RWPE2 (cell line): Measurements from ENCODE around the gene PCNP.

Source experiments
- ATAC-seq: fragments of 200-7000 bp; cut with Tn5 transposase; 3 replicates; pipeline ENCODE4 v1.9.1; 2021; ENCODE audit warnings: low read depth
- DNase-seq: peaks from one replicate; pipeline ENCODE4 v3.0.0-alpha.2; 2020; ENCODE audit warnings: low spot score
- H3K27ac ChIP-seq: fragments of 450-650 bp; 2 replicates; pipeline ENCODE4 v1.5.1; 2017; ENCODE audit warnings: mild to moderate bottlenecking; ENCODE audit not compliant: poor library complexity, severe bottlenecking
- H3K27me3 ChIP-seq: fragments of 250-450 bp; sonication (Bioruptor Pico); 2 replicates; pipeline ENCODE4 v1.5.1; 2021; ENCODE audit warnings: mild to moderate bottlenecking, moderate library complexity; ENCODE audit not compliant: insufficient read depth, poor library complexity, severe bottlenecking
- H3K36me3 ChIP-seq: fragments of 250-450 bp; sonication (Bioruptor Pico); 2 replicates; pipeline ENCODE4 v1.5.1; 2020; ENCODE audit warnings: low read depth, mild to moderate bottlenecking, moderate library complexity
- H3K4me1 ChIP-seq: fragments of 250-450 bp; sonication (Bioruptor Pico); 2 replicates; pipeline ENCODE4 v1.5.1; 2021; ENCODE audit warnings: mild to moderate bottlenecking, moderate library complexity; ENCODE audit not compliant: insufficient read depth, poor library complexity, severe bottlenecking
- H3K4me3 ChIP-seq: fragments of 250-450 bp; sonication (Bioruptor Pico); 2 replicates; pipeline ENCODE4 v1.5.1; 2021; ENCODE audit warnings: mild to moderate bottlenecking, moderate library complexity; ENCODE audit not compliant: severe bottlenecking
- H3K9me3 ChIP-seq: fragments of 250-450 bp; sonication (Bioruptor Pico); 2 replicates; pipeline ENCODE4 v1.5.1; 2021; ENCODE audit warnings: mild to moderate bottlenecking, moderate library complexity; ENCODE audit not compliant: severe bottlenecking
- TF ChIP-seq, protein P1 (sequence below): fragments of 450-650 bp; IDR thresholded peaks from one replicate; pipeline ENCODE4 v1.5.1; 2017; ENCODE audit warnings: mild to moderate bottlenecking, moderate library complexity; ENCODE audit not compliant: poor library complexity, severe bottlenecking

Gene PCNP, protein sequence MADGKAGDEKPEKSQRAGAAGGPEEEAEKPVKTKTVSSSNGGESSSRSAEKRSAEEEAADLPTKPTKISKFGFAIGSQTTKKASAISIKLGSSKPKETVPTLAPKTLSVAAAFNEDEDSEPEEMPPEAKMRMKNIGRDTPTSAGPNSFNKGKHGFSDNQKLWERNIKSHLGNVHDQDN

DNA sequence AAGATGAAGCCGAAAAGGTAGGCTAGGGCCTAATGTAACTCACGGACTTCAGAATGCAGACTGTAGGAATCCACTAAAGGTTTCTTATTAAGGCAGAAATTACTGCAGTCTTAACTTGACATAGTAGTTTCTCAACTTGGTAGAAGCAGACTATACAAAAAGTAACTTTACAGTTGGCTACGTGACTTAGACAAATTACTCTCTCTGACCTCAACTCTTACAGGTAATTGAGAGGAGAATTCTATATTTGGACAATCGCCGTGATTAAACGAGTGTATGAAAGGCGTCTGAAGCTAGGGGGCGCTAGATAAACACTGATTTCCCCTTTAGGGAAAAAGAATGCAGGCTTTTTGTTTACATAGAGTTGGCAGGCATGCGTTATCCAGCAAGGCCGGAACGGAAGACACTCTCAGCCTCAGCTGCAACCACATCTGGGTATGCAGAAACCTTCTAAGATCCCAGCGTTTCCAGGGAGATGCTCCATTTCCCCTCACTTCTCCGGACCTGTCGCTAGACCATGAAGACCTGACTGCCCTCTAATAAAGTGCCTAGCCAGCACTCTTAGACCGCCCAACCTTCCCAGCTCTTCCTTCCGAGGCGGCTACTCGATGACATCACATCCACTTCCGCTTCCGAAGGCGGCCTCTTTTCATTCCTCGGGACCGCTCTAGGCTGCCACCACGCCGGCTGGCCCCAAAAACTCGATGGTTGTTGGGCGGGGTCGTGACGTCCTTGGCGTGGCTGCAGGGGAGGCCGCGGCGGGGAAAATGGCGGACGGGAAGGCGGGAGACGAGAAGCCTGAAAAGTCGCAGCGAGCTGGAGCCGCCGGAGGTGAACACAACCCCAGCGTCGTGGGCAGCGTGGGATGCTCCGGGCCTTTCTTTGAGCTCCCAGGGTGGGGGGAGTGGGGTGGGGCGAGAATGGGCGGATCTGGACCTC lies at the start of gene PCNP:
Gene PCNP, plus strand, starts transcription at position 732 of the 939 bp plus-strand sequence. Its CDS starts 36 bp downstream, at position 768.
- DNase-seq (peak; percentile 98), ATAC-seq (peak; percentile 84)
- Histone ChIP-seq H3K9me3 (no peaks in the 10 kb centered on the region), H3K4me3 (peak within 1 kb of the TSS; percentile 47), H3K27me3 (no peaks in the 10 kb centered on the region), H3K4me1 (no peaks in the 10 kb centered on the region), H3K27ac (peak within 1 kb of the TSS; percentile 89), H3K36me3 (peaks cover 22% of the 10 kb centered on the region)
- TF ChIP-seq, protein P1, sequence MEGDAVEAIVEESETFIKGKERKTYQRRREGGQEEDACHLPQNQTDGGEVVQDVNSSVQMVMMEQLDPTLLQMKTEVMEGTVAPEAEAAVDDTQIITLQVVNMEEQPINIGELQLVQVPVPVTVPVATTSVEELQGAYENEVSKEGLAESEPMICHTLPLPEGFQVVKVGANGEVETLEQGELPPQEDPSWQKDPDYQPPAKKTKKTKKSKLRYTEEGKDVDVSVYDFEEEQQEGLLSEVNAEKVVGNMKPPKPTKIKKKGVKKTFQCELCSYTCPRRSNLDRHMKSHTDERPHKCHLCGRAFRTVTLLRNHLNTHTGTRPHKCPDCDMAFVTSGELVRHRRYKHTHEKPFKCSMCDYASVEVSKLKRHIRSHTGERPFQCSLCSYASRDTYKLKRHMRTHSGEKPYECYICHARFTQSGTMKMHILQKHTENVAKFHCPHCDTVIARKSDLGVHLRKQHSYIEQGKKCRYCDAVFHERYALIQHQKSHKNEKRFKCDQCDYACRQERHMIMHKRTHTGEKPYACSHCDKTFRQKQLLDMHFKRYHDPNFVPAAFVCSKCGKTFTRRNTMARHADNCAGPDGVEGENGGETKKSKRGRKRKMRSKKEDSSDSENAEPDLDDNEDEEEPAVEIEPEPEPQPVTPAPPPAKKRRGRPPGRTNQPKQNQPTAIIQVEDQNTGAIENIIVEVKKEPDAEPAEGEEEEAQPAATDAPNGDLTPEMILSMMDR = peak; percentile 95

DNA sequence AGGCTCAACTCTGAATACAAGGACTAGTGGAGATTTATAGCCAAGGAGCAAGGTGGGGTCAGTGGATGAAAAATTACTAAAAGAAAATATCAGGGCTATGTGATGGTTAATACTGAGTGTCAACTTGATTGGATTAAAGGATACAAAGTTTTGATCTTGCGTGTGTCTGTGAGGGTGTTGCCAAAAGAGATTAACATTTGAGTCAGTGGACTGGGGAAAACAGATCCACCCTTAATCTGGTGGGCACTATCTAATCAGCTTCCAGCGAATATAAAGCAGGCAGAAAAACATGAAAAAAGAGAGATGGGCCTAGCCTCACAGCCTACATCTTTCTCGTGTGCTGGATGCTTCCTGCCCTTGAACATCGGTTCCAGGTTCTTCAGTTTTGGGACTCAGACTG lies 46.5 kb upstream of the PCNP start:
- Histone ChIP-seq H3K9me3 (no peaks in the 10 kb centered on the region), H3K27ac (no peak overlapping the region), H3K27me3 (no peaks in the 10 kb centered on the region), H3K4me3 (no peak overlapping the region), H3K36me3 (no peaks in the 10 kb centered on the region), H3K4me1 (peaks cover 12% of the 10 kb centered on the region)
- ATAC-seq (no peak), DNase-seq (no peak)
- TF ChIP-seq, protein P1 = no peak

DNA sequence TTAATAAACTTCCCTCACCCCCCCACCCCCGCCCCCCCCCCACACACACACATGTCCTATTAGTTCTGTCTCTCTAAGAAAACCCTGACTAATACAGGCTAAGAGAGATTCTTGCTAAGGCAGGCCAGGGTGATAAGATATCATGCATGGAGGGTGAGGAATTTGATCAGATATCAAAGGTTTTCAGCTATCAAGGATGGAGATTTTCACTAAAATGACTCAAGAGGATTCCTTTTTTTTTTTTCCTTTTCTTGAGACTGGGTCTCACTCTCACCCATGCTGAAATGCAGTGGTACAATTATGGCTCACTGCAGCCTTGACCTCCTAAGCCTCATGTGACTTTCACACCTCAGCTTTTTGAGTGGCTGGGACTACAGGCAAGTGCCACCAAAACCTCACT lies 46.1 kb upstream of the PCNP start:
- no peaks in the 10 kb centered on the region for H3K36me3 ChIP-seq
- DNase-seq = no peak
- no peaks in the 10 kb centered on the region for H3K9me3 ChIP-seq
- TF ChIP-seq, protein P1 = no peak
- H3K27ac ChIP-seq = no peak overlapping the region
- no peaks in the 10 kb centered on the region for H3K27me3 ChIP-seq
- H3K4me1 ChIP-seq = peaks cover 17% of the 10 kb centered on the region
- ATAC-seq = no peak
- no peak overlapping the region for H3K4me3 ChIP-seq

DNA sequence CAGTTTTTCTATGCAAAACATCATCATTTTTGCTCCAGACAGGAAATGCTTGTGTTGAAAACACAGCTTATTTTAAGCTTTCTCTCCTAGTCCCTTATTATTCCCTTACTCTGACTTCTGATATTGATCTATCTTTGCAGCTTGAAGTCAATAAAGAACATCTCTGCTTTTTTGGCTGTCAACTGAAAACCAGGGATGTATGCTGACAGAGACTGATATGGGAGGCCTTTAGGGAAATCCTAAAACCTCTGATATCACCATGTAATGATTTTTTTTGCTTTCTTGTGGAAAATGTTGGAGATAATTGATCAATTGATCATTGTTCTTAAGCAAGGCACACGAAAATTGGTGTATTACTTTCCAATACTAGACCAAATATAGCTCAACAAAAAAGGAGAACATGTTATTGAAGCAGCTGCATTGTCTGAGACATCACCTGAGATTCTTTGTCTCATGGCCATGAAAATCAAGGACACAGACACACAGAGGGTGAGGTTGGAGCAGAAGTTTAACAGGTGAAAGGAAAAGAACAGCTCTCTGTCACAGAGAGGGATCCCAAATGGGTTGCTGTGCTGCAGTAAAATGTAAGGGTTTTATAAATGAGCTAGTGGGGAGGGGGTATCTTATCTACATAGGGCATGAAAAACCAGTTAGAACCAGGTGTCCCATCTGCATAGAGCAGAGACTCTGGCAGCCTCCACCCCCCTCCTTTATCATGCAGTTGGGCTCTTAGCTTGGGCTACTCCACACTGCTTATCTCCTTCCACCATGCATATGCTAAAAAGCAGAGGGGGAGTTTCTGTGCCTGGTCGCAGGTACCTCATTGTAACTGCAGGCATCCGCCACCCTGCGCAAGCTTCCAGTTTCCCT lies 43.9 kb upstream of the PCNP start:
- ATAC-seq (no peak), DNase-seq (no peak)
- H3K9me3 ChIP-seq = no peaks in the 10 kb centered on the region
- TF ChIP-seq, protein P1 = no peak
- peaks cover 27% of the 10 kb centered on the region for H3K4me1 ChIP-seq
- no peaks in the 10 kb centered on the region for H3K27me3 ChIP-seq
- no peak overlapping the region for H3K4me3 ChIP-seq
- no peaks in the 10 kb centered on the region for H3K36me3 ChIP-seq
- no peak overlapping the region for H3K27ac ChIP-seq
